Measurements from ENCODE around the gene RET. TPM values are rescaled to one million over a fixed set of nuclear protein-coding genes. Genes with fewer than 3 reads are reported as not detected.

Gene RET
- total RNA-seq, 4 donors from 2014 or later, result 0.27 to 2.1 (median 0.88) TPM

GRCh38 chr10:43126759-43127424 is 50.0 kb downstream of the RET start:
- intact Hi-C loops (cut with DNase I), result no loop called here
- H3K27me3 ChIP-seq, result no peaks in the 10 kb centered on the region
- no peaks in the 10 kb centered on the region for H3K9me3 ChIP-seq
- no peak overlapping the region for H3K27ac ChIP-seq
- no peak for TF ChIP-seq POLR2A (IDR thresholded peaks at IDR 0.05)
- no peak for TF ChIP-seq CTCF (IDR thresholded peaks at IDR 0.05)
- DNase-seq, result no peak
- 38 to 48% methylated on average over 7 of the region's 7 CpGs for WGBS, 2 donors
- H3K4me3 ChIP-seq (replicated peaks in 1 of 3), result no peak overlapping the region
- no peaks in the 10 kb centered on the region for H3K4me1 ChIP-seq
- no peaks in the 10 kb centered on the region for H3K36me3 ChIP-seq

GRCh38 chr10:43127442-43127841 is 50.6 kb downstream of the RET start:
- Histone ChIP-seq H3K4me1 (no peaks in the 10 kb centered on the region), H3K27ac (no peak overlapping the region), H3K4me3 (replicated peaks in 1 of 3) (no peak overlapping the region), H3K9me3 (no peaks in the 10 kb centered on the region), H3K36me3 (no peaks in the 10 kb centered on the region), H3K27me3 (no peaks in the 10 kb centered on the region)
- intact Hi-C loops (cut with DNase I), result no loop called here
- DNase-seq, result no peak
- 40 to 51% methylated on average over 9 of the region's 9 CpGs for WGBS, 2 donors
- TF ChIP-seq POLR2A (IDR thresholded peaks at IDR 0.05) (no peak), CTCF (IDR thresholded peaks at IDR 0.05) (no peak)

- no peaks in the 10 kb centered on the region for H3K4me1 ChIP-seq
- H3K36me3 ChIP-seq, result no peaks in the 10 kb centered on the region
- no peaks in the 10 kb centered on the region for H3K27me3 ChIP-seq
- intact Hi-C loops (cut with DNase I), result no loop called here
- no peak overlapping the region for H3K27ac ChIP-seq
- no peaks in the 10 kb centered on the region for H3K9me3 ChIP-seq
- 83 to 85% methylated on average over 8 of the region's 8 CpGs for WGBS, 2 donors
- H3K4me3 ChIP-seq (replicated peaks in 1 of 3), result no peak overlapping the region
- no peak for DNase-seq
- TF ChIP-seq POLR2A (IDR thresholded peaks at IDR 0.05), result no peak
- TF ChIP-seq CTCF (IDR thresholded peaks at IDR 0.05), result no peak
These were observed 51.5 kb downstream of the RET start for GRCh38 chr10:43128331-43128730.

- H3K27me3 ChIP-seq, result no peaks in the 10 kb centered on the region
- TF ChIP-seq CTCF (IDR thresholded peaks at IDR 0.05) (no peak), POLR2A (IDR thresholded peaks at IDR 0.05) (no peak)
- WGBS, 2 donors, result 77 to 79% methylated on average over 6 of the region's 6 CpGs
- H3K27ac ChIP-seq, result no peak overlapping the region
- H3K4me3 ChIP-seq (replicated peaks in 1 of 3), result no peak overlapping the region
- H3K4me1 ChIP-seq, result no peaks in the 10 kb centered on the region
- H3K36me3 ChIP-seq, result no peaks in the 10 kb centered on the region
- DNase-seq, result no peak
- intact Hi-C loops (cut with DNase I), result no loop called here
- H3K9me3 ChIP-seq, result no peaks in the 10 kb centered on the region
These were observed 52.3 kb downstream of the RET start for GRCh38 chr10:43128958-43129706.

GRCh38 chr10:43130770-43131171 is 53.9 kb downstream of the RET start:
- Histone ChIP-seq H3K9me3 (no peaks in the 10 kb centered on the region), H3K36me3 (no peaks in the 10 kb centered on the region), H3K4me1 (no peaks in the 10 kb centered on the region), H3K27ac (no peak overlapping the region), H3K4me3 (replicated peaks in 1 of 3) (no peak overlapping the region), H3K27me3 (no peaks in the 10 kb centered on the region)
- no peak for DNase-seq
- TF ChIP-seq POLR2A (IDR thresholded peaks at IDR 0.05) (no peak), CTCF (IDR thresholded peaks at IDR 0.05) (no peak)
- intact Hi-C loops (cut with DNase I), result no loop called here
- 87 to 89% methylated on average over 18 of the region's 18 CpGs for WGBS, 2 donors

Measured in thyroid gland (tissue), 4 donors.